GM19099 (cell line): ENCODE measurements around the gene LAMC2.

Experiments used
- POLR2A ChIP-seq: IDR thresholded peaks from 3 replicates; pipeline ENCODE4 v1.6.1; 2011; ENCODE audit warnings: low read depth; ENCODE audit not compliant: insufficient read length; ENCODE audit errors: extremely low read depth

Gene LAMC2

DNA sequence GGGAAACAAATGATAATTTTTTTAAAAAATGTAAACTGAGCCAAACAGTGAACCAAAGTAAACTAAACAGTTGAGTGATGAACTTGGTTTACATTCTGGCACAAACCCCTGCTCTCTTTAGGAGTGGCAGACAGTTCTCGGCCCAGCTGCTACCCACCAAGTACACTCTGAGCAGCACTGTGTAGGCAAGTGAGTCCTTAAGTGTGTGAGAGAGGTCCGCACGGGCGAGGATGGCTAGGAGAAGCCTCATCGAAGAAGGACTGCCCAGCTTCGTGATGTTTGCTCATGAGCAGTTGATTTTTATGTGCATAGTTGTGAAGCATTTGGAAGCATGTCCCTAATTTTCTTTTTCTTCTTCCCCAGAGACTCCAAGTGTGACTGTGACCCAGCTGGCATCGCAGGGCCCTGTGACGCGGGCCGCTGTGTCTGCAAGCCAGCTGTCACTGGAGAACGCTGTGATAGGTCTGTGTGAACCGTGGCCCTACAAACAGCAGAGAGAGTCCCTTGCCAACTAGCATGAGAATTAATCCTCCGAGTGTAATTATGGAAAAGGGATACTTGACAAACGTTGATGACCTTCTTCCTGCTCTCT lies 32.1 kb downstream of the LAMC2 start:
- no peak for TF ChIP-seq POLR2A

DNA sequence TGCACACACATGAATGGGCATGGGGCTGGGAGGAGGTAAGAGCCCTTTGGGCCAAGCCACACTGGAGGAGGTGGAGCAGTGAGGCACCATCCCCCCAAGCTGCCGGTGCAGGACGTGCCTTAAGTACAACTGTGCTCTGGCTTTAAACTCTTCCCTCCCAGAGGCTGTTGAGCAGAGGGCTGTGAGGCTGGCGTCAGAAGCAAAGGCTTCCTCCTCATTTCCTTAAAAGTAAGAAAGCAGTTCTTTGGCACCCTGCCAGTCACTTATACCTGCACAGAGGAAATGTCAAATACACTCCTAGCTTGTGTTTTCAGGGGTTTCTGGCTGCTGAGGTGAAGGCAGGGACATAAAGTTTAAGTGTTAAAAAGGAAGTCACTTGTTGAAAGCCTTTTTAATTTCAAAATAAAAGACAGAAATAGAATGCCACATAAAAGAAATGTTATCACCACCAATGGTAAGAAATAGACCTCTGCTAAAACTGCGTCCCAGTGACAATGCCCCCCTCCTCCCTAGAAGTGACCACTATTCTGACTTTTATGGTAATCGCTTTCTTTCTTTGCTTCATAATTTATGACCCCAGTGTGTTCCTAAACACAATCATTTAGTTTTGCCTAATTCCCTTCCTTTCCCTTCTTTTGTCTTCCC lies 33.0 kb downstream of the LAMC2 start:
- no peak for TF ChIP-seq POLR2A

DNA sequence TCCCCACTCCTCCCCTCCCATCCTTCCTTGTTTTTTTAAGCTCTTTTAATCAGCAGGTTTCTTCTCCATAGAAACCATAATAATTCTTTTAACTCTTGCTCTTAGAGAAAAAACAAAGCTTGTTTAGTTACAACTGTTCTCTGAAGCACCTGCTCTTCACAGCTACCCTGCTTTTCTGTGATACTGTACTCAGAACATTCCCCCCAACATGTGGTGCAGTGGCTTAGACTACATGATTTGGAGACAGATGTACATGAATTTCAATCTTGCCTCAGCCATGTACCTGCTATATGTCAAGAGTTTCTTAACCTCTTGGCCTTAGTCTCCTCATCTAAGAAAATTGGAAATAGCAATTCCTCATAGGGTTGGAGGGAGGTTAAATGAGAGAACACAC lies 33.5 kb downstream of the LAMC2 start:
- TF ChIP-seq POLR2A = no peak

DNA sequence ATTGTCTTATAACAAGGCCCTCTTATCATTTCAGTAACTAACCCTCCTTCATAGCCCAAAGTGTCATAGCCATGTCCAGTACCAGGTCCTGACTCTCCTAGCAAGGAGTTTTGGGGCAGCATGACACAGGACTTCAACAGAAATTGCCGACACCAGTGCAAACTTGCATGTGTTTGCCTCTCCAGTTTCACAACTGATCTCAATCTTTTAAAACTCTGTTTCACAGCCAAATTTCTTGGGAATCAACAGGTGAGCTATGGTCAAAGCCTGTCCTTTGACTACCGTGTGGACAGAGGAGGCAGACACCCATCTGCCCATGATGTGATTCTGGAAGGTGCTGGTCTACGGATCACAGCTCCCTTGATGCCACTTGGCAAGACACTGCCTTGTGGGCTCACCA lies 36.8 kb downstream of the LAMC2 start:
- TF ChIP-seq POLR2A = no peak

GRCh38 chr1:183223467-183223866 lies 37.4 kb downstream of the LAMC2 start:
- no peak for TF ChIP-seq POLR2A

- TF ChIP-seq POLR2A = no peak
Observed at GRCh38 chr1:183226361-183226760, 40.3 kb downstream of the LAMC2 start.

DNA sequence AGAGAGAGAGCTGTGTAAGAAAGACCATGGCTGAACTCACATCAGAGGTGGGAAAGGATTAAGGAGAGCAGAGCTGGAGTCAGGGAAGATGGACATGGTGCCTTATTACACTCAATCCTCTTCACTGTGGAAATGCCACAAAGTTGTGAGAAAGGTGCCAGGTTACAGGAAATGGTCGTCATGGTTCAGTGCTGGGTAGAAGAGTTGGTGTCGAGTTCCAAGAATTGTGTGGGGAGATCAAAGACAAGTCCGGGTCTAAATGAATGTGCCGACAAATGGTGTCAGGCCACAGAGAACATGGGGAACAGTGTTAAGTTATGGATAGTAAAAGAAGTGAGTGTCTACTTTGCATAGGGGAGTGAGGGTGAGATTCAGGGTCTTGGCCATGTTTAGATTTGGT lies 40.9 kb downstream of the LAMC2 start:
- no peak for TF ChIP-seq POLR2A

- no peak for TF ChIP-seq POLR2A
Observed at GRCh38 chr1:183227422-183228346, 41.6 kb downstream of the LAMC2 start.

GRCh38 chr1:183228347-183229220 lies 42.5 kb downstream of the LAMC2 start:
- TF ChIP-seq POLR2A = no peak

- no peak for TF ChIP-seq POLR2A
Observed at GRCh38 chr1:183230413-183230812, 44.3 kb downstream of the LAMC2 start.

GRCh38 chr1:183231545-183231944 lies 45.5 kb downstream of the LAMC2 start:
- no peak for TF ChIP-seq POLR2A

GRCh38 chr1:183233113-183233512 lies 47.0 kb downstream of the LAMC2 start:
- TF ChIP-seq POLR2A = no peak

- no peak for TF ChIP-seq POLR2A
Observed at GRCh38 chr1:183234660-183235476, 48.8 kb downstream of the LAMC2 start.

GRCh38 chr1:183235503-183235902 lies 49.4 kb downstream of the LAMC2 start:
- TF ChIP-seq POLR2A = no peak

- TF ChIP-seq POLR2A = no peak
Observed at GRCh38 chr1:183236158-183236725, 50.2 kb downstream of the LAMC2 start.
